Left renal cortex interstitium (tissue), 4 donors: ENCODE data around the gene HSDL1. TPM values are rescaled to one million over a fixed set of nuclear protein-coding genes. Genes with fewer than 3 reads are reported as not detected.

Experiments
- DNase-seq, 4 donors: peaks; one replicate each; pipeline ENCODE4 v3.0.0-alpha.2; 2013; ENCODE audit warnings: low read depth in 4 of 4, low spot score in 2 of 4, missing footprints in 1 of 4
- polyA plus RNA-seq, 4 donors: library from polyadenylated mRNA; unstranded; fragments of 120-200 nt; gene quantifications; one replicate each; pipeline ENCODE4 v1.2.1, GENCODE V29; 2013; ENCODE audit not compliant: insufficient read length in 4 of 4

The HSDL1 gene
- polyA plus RNA-seq = 10 to 100 TPM; 44.3 to 47.8 (median 46.3) TPM

- peak; percentile 72 to 87 (median 79) for DNase-seq
These were observed at the start of gene HSDL1, which contains the start of gene DNAAF1 for GRCh38 chr16:84144859-84145639. TSS of gene HSDL1 (minus strand) at chr16:84145177. CDS start at chr16:84131321, 13,856 bp downstream. TSS of gene DNAAF1 (plus strand) at chr16:84145308. CDS start at chr16:84145441, 133 bp downstream.

GRCh38 chr16:84194018-84194417 is 49.0 kb upstream of the HSDL1 start:
- DNase-seq = no peak

- no peak for DNase-seq
These were observed 48.5 kb upstream of the HSDL1 start for GRCh38 chr16:84193480-84193879.

- no peak for DNase-seq
These were observed 46.5 kb upstream of the HSDL1 start for GRCh38 chr16:84191466-84191865.

- no peak for DNase-seq
These were observed 45.9 kb upstream of the HSDL1 start, which contains the start of gene ADAD2 for GRCh38 chr16:84190731-84191388. TSS of gene ADAD2 (plus strand) at chr16:84191157. CDS start at chr16:84191231, 74 bp downstream.

- DNase-seq = peak; percentile 81 to 90 (median 88)
These were observed 41.9 kb upstream of the HSDL1 start, which contains the start of gene TAF1C for GRCh38 chr16:84186685-84187437. TSS of gene TAF1C (minus strand) at chr16:84187057. CDS start at chr16:84184988, 2,069 bp downstream.

GRCh38 chr16:84184775-84185174 is 39.8 kb upstream of the HSDL1 start:
- no peak for DNase-seq

- DNase-seq = no peak
These were observed 39.1 kb upstream of the HSDL1 start for GRCh38 chr16:84183911-84184591.

GRCh38 chr16:84183572-84183875 is 38.5 kb upstream of the HSDL1 start:
- DNase-seq = no peak

GRCh38 chr16:84182680-84183571 is 37.9 kb upstream of the HSDL1 start:
- no peak for DNase-seq

- no peak for DNase-seq
These were observed 37.1 kb upstream of the HSDL1 start for GRCh38 chr16:84182104-84182503.

- no peak for DNase-seq
These were observed 36.4 kb upstream of the HSDL1 start for GRCh38 chr16:84181144-84181915.

GRCh38 chr16:84180519-84181140 is 35.7 kb upstream of the HSDL1 start:
- DNase-seq = no peak

- no peak for DNase-seq
These were observed 34.8 kb upstream of the HSDL1 start for GRCh38 chr16:84179612-84180320.

GRCh38 chr16:84178892-84179611 is 34.1 kb upstream of the HSDL1 start:
- DNase-seq = no peak

GRCh38 chr16:84178146-84178765 is 33.3 kb upstream of the HSDL1 start:
- DNase-seq = no peak

GRCh38 chr16:84177741-84178073 is 32.7 kb upstream of the HSDL1 start:
- no peak for DNase-seq
